GM19099 (cell line): ENCODE results near the gene DBP.

Experiments used
- POLR2A ChIP-seq: IDR thresholded peaks from 3 replicates; pipeline ENCODE4 v1.6.1; 2011; ENCODE audit warnings: low read depth; ENCODE audit not compliant: insufficient read length; ENCODE audit errors: extremely low read depth

The DBP gene

GRCh38 chr19:48650974-48651682 is 13.9 kb upstream of the DBP start:
- no peak for TF ChIP-seq POLR2A

GRCh38 chr19:48648134-48648533 is 11.0 kb upstream of the DBP start:
- TF ChIP-seq POLR2A, result no peak

- TF ChIP-seq POLR2A, result peak; percentile 53
These were observed 9.6 kb upstream of the DBP start for GRCh38 chr19:48646722-48647216.

- no peak for TF ChIP-seq POLR2A
These were observed 9.0 kb upstream of the DBP start, which contains the start of gene CA11 for GRCh38 chr19:48646001-48646721. Gene CA11 (minus strand): TSS chr19:48646187. CDS start chr19:48645632, 555 bp downstream.

- no peak for TF ChIP-seq POLR2A
These were observed 8.4 kb upstream of the DBP start for GRCh38 chr19:48645620-48646000.

GRCh38 chr19:48644839-48645619 is 7.8 kb upstream of the DBP start:
- TF ChIP-seq POLR2A, result no peak

- TF ChIP-seq POLR2A, result no peak
These were observed 7.2 kb upstream of the DBP start for GRCh38 chr19:48644355-48644754.

- no peak for TF ChIP-seq POLR2A
These were observed 5.7 kb upstream of the DBP start for GRCh38 chr19:48642862-48643261.

- TF ChIP-seq POLR2A, result no peak
These were observed 4.7 kb upstream of the DBP start for GRCh38 chr19:48641850-48642249.

GRCh38 chr19:48639483-48640375 is 2.5 kb upstream of the DBP start:
- TF ChIP-seq POLR2A, result no peak

GRCh38 chr19:48638831-48639381 is 1.7 kb upstream of the DBP start:
- TF ChIP-seq POLR2A, result no peak

GRCh38 chr19:48637948-48638830 is 1.0 kb upstream of the DBP start:
- TF ChIP-seq POLR2A, result peak; percentile 56

- no peak for TF ChIP-seq POLR2A
These were observed 319 bp upstream of the DBP start for GRCh38 chr19:48637449-48637947.
